ENCODE data around the gene SLC34A1. TPM values are rescaled to one million over a fixed set of nuclear protein-coding genes. Genes with fewer than 3 reads are reported as not detected.

Gene SLC34A1
- total and polyA plus RNA-seq, 2 experiments from 2014 or later = not detected

DNA sequence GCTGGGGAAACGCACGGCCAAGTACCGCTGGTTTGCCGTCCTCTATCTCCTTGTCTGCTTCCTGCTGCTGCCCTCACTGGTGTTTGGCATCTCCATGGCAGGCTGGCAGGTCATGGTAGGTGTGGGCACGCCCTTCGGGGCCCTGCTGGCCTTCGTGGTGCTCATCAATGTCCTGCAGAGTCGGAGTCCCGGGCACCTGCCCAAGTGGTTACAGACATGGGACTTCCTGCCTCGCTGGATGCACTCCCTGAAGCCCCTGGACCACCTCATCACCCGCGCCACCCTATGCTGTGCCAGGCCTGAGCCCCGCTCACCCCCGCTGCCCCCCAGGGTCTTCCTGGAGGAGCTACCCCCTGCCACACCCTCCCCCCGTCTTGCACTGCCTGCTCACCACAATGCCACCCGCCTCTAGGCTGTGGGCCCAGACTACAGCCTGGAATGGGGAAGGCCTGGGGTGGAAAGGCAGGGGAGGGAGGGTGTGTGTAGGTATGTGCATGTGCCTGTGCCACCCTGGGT is 13.7 kb downstream of the SLC34A1 start:
- Histone ChIP-seq H3K27ac (no peak overlapping the region), H3K9me3 (ENCODE audit: low read depth) (no peaks in the 10 kb centered on the region), H3K27me3 (peaks cover 23% of the 10 kb centered on the region), H3K4me3 (no peak overlapping the region), H3K4me1 (ENCODE audit: low read depth) (no peaks in the 10 kb centered on the region), H3K36me3 (no peaks in the 10 kb centered on the region)
- DNase-seq (ENCODE audit: low read depth in 1 of 2, low spot score in 1 of 2) = no peak
- TF ChIP-seq, protein P1, sequence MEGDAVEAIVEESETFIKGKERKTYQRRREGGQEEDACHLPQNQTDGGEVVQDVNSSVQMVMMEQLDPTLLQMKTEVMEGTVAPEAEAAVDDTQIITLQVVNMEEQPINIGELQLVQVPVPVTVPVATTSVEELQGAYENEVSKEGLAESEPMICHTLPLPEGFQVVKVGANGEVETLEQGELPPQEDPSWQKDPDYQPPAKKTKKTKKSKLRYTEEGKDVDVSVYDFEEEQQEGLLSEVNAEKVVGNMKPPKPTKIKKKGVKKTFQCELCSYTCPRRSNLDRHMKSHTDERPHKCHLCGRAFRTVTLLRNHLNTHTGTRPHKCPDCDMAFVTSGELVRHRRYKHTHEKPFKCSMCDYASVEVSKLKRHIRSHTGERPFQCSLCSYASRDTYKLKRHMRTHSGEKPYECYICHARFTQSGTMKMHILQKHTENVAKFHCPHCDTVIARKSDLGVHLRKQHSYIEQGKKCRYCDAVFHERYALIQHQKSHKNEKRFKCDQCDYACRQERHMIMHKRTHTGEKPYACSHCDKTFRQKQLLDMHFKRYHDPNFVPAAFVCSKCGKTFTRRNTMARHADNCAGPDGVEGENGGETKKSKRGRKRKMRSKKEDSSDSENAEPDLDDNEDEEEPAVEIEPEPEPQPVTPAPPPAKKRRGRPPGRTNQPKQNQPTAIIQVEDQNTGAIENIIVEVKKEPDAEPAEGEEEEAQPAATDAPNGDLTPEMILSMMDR (IDR thresholded peaks at IDR 0.05; ENCODE audit: low read depth, low read length) = no peak

DNA sequence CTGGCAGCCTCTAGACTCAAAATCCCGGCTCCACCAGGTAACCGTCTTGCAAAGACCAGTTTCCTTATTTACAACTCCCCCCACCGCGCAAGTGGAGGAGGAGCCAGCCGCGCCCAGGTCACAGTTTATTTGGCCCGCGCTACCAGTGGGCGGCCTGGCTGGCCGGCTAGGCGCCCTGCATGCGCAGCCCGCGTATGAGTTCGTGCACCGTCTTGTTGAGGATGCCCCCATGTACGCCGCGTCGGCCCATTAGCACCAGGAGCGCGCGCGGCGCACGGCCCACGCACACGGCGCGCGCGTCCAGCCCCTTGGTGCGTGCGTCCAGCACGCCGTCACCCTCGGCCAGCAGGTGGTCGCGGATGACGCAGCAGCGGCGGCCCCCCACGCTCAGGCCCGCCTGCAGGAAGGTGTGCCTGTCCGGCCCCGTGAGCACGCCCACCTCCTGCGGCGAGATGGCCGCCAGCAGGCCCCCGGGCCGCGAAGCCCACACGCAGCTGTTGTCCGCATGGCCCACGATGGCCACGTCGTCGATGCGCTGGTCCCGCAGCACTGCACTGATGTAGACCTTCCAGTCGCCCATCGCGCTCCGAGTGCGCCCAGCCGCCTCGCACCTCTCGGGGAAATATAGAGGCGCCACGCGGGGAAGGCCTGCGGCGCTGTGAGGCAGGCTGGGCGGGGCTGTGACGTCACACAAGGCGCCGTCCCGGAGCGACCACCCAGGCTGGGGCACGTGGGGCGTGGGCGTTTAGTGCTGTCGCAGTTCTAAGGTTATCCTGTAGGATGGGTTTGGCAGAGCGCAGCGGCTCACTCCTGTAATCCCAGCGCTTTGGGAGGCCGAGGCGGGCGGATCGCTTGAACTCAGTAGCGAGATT is 16.0 kb downstream of the SLC34A1 start, which contains the start of gene PFN3:
Gene PFN3, minus strand, starts transcription at position 665 of the 872 bp plus-strand sequence. Its CDS starts 85 bp downstream, at position 580.
- peak in 1 of 2 donors; percentile 65 for DNase-seq (ENCODE audit: low read depth in 1 of 2, low spot score in 1 of 2)
- TF ChIP-seq, protein P1 (IDR thresholded peaks at IDR 0.05; ENCODE audit: low read depth, low read length) = no peak
- no peak within 1 kb of the TSS for H3K27ac ChIP-seq
- no peaks in the 10 kb centered on the region for H3K36me3 ChIP-seq
- no peaks in the 10 kb centered on the region for H3K9me3 ChIP-seq (ENCODE audit: low read depth)
- H3K27me3 ChIP-seq = peaks cover 46% of the 10 kb centered on the region
- H3K4me1 ChIP-seq (ENCODE audit: low read depth) = no peaks in the 10 kb centered on the region
- no peak within 1 kb of the TSS for H3K4me3 ChIP-seq

DNA sequence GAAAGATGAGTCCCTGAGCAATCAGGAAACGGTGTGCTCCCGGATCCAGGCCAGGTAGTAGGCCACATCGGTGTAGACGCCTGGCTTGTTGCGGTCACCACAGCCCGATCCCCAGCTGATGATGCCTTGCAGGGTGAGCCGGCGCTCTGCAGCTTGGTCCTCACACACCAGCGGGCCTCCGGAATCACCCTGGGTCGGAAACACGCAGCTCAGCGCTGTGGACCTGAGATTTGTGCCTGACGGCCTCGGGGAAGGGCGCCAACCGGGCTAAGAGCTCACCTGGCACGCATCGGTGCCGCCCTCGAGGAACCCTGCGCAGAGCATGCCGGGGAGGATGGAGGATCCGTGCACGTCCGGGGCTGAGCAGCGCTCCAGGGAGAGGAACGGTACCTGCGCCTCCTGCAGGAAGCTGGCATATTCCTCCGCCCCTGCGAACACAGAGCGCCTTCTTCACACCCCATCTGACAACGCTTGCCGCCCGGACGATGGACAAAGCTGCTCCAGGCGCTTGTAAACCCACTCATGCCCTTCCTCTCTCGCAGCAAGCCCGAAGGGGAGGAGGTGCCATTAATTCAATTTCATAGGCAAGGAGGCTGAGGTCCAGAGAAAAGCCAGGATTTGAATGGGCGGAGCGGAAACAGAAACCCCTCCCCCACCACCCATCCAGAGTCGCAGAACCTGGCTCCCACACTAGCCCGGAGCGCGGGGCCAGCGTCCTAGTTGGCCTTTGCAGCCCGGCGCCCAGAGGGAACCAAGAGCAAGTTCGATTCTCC is 18.2 kb downstream of the SLC34A1 start:
- no peaks in the 10 kb centered on the region for H3K36me3 ChIP-seq
- H3K27ac ChIP-seq = no peak overlapping the region
- no peaks in the 10 kb centered on the region for H3K4me1 ChIP-seq (ENCODE audit: low read depth)
- TF ChIP-seq, protein P1 (IDR thresholded peaks at IDR 0.05; ENCODE audit: low read depth, low read length) = peak; percentile 53
- peaks cover 67% of the 10 kb centered on the region for H3K27me3 ChIP-seq
- peak; percentile 61 to 80 for DNase-seq (ENCODE audit: low read depth in 1 of 2, low spot score in 1 of 2)
- H3K4me3 ChIP-seq = peak overlapping the region; percentile 38
- no peaks in the 10 kb centered on the region for H3K9me3 ChIP-seq (ENCODE audit: low read depth)

DNA sequence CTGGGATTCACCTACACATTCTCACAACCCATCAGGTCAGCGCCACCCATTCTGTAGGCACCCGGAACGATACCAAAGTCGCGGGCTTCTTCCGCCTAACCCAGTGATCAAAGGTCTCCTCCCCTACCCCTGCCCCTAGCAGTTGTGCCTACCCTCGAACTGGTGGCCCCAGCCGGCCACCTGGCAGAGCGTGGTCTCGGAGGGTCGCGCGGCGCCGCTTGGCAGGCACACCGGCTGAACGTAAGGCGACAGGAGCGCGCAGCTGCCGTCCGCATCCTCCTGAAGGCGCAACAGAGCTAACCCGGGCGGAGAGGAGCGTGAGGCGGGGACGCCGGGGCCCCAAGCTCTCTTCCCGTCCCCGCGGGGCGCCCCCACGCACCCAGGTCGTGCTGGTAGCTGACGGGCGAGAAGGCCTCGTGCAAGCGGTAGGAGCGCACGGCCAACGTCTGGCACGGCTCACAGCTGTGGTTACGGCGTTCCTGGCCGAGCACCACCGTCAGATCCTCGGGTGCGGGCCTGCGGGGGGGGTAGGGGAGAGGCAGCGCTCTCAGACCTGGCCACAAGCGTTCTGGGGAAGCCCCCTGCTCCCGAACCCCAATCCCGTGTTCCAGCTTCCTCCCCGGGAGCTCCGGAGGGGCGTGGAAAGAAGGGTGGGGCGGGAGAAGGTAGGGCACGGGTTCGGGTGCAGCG is 19.0 kb downstream of the SLC34A1 start:
- Histone ChIP-seq H3K4me3 (peak overlapping the region; percentile 38), H3K4me1 (ENCODE audit: low read depth) (no peaks in the 10 kb centered on the region), H3K27me3 (peaks cover 73% of the 10 kb centered on the region), H3K9me3 (ENCODE audit: low read depth) (no peaks in the 10 kb centered on the region), H3K36me3 (no peaks in the 10 kb centered on the region), H3K27ac (no peak overlapping the region)
- peak in 1 of 2 donors; percentile 34 for DNase-seq (ENCODE audit: low read depth in 1 of 2, low spot score in 1 of 2)
- TF ChIP-seq, protein P1 (IDR thresholded peaks at IDR 0.05; ENCODE audit: low read depth, low read length) = no peak
